GM19351 (cell line): ENCODE results near the gene HOXD8.
A peak's percentile ranks its signal among the peaks of the same experiment; 100 is the strongest.

Source experiments
- ATAC-seq: cut with Tn5 transposase; IDR thresholded peaks from one replicate; pipeline ENCODE4 v1.9.1; 2021; ENCODE audit warnings: mild to moderate bottlenecking, moderate library complexity; ENCODE audit not compliant: unreplicated experiment

The HOXD8 gene

DNA sequence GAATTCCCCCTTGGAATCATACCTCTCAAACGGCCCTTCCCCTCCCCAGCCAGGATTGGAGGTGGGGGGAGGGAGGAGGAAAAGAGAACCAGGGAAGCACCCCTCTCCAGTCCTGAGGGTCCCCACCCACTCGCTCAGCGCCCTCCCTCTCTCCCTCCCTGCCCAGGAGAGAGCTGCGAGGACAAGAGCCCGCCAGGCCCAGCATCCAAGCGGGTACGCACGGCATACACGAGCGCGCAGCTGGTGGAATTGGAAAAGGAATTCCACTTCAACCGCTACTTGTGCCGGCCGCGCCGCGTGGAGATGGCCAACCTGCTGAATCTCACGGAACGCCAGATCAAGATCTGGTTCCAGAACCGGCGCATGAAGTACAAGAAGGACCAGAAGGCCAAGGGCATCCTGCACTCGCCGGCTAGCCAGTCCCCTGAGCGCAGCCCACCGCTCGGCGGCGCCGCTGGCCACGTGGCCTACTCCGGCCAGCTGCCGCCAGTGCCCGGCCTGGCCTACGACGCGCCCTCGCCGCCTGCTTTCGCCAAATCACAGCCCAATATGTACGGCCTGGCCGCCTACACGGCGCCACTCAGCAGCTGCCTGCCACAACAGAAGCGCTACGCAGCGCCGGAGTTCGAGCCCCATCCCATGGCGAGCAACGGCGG is 42.0 kb downstream of the HOXD8 start:
- no peak for ATAC-seq

DNA sequence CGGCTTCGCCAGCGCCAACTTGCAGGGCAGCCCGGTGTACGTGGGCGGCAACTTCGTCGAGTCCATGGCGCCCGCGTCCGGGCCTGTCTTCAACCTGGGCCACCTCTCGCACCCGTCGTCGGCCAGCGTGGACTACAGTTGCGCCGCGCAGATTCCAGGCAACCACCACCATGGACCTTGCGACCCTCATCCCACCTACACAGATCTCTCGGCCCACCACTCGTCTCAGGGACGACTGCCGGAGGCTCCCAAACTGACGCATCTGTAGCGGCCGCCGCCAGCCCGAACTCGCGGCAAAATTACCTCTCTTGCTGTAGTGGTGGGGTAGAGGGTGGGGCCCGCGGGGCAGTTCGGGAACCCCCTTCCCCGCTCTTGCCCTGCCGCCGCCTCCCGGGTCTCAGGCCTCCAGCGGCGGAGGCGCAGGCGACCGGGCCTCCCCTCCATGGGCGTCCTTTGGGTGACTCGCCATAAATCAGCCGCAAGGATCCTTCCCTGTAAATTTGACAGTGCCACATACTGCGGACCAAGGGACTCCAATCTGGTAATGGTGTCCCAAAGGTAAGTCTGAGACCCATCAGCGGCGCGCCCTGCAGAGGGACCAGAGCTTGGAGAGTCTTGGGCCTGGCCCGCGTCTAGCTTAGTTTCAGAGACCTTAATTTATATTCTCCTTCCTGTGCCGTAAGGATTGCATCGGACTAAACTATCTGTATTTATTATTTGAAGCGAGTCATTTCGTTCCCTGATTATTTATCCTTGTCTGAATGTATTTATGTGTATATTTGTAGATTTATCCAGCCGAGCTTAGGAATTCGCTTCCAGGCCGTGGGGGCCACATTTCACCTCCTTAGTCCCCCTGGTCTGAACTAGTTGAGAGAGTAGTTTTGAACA is 42.7 kb downstream of the HOXD8 start:
- ATAC-seq: no peak

DNA sequence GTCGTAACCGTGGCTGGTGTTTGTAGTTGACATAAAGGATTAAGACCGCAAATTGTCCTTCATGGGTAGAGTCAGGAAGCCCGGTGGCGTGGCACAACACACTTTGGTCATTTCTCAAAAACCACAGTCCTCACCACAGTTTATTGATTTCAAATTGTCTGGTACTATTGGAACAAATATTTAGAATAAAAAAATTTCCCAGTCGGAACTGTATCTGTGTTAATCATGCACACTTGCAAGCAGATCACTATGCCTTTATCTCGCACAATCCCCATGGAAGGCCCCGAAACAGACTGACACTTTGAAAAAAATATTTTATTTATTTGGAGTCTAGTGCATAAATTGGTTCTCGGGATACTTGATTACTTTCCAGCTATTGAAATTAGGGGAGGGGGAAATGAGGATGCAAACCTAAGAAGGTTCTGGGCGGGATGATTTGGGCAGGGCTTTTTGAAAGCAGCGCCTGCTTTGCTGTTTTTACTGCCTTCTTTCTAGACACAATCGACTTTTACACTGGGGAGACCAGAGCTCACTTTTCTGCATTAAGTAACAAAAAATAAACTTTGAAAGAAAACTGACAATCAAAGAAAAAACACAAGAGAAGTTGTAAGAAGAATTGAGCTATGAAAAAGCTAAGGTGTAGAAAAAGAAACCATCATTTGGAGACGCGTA is 43.5 kb downstream of the HOXD8 start:
- ATAC-seq: no peak

DNA sequence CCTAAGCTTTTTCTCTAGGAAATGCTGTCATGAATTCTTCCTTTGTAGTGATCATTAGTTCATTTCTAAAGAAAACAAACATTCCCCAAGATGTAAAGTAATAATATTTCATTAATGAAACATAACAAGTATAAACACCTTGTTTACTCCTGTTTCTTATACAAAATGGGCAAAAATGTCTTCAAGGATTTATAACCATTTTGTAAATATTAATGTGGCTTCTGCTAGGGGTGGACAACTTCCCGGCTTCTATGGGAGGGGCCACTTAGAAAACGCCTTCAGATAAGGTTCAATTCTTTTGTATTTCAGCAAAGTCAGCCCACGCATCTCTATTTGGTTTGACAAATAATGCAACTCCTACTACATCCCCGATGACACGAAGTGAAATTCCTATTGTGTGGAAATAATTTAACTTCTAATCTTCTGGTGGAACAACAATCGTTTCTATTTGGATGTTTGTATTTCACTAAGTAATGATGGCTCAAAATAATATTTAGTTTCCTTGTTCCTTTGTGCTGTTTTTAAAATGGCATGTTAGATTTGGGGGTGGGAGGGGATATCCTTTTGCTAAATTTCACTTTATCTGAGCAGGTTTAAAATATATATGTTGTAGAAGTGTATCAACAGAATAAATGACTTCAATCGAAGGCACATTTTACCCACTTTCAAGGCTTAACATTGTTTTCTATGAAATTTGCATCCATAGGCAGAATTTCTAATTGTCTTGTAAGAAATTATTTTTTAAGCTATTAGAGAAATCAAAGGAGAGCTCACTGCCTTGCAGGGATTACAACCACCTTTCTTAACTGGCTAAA is 44.3 kb downstream of the HOXD8 start:
- ATAC-seq: no peak

DNA sequence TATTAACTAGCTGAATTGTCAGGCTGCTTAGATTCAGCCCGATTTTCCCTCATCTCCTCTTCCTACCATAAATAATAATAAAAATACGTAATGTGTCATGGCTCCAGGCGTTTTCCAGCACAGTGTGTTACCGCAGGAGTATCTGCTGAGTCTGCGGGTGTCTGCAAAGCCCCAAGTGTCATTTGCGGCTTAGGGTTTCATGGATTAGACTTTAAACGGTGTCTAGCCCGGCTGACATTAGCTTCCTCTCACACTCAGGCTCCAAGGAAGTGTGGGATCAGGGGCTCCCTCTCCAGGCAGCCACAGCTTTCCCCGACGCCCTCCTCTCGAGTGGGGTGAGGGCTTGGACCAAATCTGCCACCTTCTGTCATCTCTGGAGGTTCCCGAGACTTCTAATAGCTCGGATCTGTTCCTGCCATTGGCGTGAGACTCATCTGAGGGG is 44.9 kb downstream of the HOXD8 start:
- no peak for ATAC-seq

DNA sequence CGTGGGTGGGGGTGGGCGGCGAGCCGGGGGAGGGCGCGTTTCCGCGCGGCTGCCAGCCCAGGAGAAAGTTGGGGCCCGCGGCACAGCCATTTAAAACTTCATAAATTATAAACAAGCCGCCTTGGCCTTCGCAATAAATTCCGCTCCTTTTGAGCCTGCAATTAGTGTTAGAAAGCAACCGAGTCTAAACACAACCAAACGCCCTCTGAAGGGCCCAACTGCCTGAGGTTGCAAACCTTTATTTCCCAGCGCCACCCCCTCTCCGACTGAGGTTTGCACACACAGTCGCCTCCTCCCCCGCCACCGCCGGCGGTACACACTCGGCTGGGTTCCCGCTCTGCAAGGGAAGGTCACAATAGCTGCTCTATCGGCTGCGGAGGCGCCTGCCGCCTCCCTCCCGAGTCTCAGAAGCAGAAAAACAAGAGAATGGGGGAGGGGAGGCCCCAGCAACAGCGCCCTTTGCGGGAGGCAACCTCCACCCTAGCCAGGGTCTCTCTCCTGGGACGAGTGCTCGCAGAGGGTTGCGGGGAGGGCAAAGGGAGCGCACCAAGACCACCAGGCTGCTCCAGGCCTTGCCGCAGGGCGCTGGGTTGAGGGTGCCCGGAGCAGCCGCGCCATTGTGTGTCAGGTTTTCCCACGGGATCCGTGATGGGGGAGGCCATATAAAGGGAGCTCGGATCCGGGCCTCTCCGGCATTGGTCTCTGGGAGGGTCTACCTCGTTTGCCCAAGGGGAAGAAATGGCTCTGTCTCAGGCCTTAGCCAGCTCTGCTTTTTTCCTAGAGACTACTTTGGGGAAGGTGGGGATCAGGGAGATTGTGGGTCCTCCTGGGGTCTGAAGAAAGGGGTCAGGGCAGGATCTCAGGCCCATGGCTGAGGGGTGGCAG is 45.6 kb downstream of the HOXD8 start:
- ATAC-seq: no peak

DNA sequence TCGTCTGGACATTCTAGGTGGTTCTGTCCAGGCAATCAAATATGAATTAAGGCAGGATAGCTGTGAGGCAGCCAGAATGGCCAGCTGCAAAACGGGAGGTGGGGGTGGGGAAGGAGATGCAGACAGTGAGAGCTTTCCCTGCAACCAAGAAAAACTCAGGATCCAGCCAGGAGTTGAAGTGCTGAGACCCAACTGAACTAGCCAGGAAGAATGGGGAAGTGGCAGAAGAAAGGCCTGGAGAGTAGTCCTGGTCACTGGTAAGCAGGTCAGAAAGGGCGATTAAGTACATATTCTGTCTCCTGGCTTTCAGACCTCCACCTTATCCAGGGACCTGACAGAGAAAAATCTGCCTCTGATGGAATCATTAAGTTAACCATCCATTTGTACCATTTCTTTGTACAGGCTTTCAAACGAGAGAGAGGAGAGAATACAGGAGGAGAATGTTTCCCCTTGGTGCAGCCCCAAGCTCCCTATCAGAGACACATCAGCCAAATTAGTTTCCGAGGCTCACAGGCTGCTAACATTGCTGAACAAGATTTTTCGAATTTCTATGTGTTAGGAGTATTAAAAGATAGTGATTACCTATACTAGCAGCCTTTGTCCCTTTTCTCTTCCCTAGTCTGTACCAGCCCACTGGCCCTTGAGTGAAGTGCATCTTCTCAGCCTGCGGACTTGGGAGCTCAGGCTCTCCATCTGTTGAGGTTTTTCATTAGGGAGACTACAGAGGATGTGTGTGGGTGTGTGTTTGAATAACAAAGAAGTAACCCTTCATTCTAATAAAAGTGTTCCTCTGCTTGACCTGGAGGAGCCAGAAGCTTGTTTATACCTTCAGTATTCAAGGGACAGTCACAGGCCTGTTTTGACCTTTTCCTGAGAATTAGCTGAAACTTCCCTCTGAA is 46.5 kb downstream of the HOXD8 start:
- no peak for ATAC-seq

DNA sequence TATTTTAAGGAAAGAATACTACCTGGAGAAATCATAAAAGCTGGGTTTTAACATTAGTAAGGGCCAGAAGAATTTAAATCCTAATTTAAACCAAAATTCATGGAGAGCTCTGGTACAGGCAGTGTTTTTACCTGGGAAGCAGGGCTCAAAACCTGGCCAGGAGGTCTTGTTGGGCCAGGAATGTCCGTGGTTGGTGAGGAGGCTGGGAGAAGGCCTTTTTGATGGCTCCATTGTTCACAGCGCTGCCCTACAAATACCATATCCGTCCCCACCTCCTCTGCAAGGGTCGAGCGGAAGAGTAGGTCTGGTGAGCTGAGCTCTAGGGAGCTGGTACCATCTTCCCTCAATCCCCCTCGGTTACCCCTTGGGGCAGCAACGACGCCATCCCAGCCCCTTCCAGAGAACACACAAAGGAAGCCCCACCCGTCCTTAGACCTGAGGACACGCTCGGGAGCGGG is 48.1 kb downstream of the HOXD8 start:
- no peak for ATAC-seq

DNA sequence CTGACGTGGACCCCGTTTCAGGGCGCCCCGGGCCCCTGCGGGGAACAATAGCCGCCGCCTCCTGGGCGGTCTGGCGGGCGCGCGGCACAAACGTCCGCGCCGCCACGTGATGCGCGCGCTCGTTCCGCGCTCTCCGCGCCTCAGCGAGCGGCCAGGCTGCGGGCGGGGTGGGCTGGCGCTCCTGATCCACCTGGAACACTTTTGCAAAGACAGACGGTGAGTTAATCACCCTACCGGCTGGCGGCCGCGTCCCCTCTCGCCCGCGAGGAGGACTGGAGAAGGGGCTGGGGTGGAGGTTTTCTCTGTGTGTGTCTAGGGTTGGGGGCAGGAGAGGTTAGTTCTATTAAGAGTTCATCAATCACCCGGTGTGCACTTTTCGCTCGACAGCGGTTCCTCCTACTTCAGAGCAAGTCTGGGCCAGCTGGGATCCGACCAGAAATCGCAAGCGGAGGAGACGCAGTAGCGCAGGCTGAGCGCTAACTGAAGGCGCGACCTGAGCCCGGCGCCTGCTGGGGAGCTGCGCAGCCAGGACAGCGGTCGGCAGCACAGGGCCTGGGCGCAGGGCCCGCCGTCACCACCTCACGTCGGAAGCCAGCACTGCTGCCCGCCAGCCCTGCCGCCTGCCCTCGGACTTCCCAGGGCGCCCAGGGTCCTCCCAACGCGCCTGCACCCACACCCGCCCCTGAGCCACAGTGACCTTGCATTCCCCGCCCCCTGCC is 48.7 kb downstream of the HOXD8 start:
- ATAC-seq: peak; percentile 40

DNA sequence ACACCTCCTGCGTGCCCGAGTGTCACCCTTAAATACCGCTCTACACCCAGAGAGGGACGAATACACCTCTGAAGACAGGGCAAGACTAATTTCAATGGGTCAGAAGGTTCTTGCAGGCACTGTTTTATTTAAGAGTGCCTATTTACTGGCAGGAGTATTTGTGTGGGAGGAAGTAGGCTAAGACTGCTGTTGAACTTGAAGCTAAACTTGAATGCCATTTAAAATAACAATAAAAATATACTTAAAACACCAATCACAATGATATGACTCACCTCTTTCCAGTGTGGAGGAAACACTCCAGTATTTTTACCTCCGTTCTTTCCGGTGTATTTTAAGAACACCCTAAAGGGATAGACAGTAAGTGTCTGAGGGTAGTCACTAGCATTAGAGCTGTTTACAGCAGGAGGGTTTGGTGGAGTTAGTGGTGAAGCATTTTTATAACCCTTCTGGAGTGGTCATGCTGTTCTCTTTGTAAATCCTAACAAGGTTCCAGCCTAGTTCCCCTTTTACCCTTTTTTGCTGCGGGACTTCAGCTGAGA is 49.3 kb downstream of the HOXD8 start:
- ATAC-seq: peak; percentile 31

DNA sequence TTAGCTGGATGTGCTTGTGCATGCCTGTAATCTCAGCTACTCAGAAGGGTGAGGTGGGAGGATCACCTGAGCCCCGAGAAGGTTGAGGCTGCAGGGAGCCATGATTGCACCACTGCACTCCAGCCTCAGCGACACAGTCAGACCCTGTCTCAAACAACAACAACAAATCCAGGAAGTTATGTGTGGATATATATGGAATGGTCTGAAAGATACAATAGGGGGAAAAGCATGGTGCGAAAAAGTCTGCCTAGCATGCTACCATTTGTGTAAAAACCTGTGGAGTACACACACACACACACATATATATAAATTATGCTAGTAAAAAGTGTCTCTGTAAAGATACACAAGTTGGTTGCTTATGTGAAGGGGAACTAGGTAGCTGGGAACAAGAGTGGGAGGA is 52.0 kb downstream of the HOXD8 start:
- ATAC-seq: no peak
